Measurements from ENCODE around the gene MAG.

Gene MAG

DNA sequence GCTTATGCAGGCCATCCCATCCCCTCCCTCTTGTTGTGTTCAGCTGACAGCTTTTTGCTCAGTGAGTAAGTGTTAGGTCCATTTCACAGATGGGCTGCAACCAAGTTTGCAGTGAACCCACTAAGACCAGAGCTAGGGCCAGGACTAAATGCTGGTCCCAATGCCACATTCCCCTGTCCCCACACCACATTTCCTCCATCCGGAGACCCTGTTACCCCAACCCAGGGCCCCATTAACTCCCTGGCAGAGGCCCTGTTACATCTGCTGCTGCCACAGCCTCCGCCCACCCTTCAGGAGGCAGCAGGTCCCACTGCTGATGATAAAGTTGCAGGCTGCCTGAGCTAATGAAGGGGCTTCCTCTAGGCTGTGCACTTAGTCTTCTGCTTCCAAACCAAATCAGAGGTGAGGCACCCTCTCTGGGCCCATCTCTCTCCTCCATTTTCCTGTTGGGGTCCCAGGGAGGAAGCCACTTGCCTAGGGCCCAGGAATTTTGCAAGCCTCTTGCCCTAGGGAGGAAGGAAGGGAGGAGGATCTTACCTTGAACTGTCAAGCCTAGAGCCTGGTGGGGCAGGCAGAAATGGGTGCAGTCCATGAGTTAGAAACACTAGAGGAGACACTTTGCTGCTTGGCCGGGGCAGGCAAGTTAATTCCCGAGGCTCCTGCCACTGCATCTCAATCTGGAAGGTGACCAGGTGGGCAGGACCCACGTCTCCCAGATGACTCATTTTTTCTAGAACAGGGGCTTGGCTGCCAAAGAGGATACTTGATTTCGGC lies 26.6 kb upstream of the MAG start:
- no peak for DNase-seq

DNA sequence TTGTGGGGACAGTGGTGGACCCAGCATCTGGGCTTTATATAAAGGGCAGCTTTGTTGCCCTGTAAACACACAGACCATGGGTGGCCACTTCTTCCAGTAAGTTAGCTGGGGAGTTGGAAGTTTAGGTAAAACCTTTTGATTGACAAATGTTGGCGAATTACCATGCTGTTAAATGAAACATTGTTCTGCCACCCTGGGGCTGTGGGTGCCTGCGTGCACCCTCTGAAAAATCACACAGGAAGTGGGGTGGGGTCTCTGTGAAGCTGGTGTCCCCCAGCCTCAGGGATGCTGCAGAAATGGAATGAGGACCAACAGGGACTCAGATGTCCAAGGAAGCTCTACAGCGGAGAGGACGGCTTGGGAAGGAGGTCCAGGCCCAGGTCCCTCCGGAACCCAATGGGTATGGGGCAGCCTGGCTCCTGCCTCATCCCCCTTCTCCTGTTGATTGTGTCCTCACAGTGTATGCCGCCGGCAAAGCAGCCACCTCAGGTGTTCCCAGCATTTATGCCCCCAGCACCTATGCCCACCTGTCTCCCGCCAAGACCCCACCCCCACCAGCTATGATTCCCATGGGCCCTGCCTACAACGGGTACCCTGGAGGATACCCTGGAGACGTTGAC lies 26.0 kb upstream of the MAG start:
- no peak for DNase-seq

- peak; percentile 68 for DNase-seq
These were observed 25.2 kb upstream of the MAG start for GRCh38 chr19:35266520-35267352.

GRCh38 chr19:35267353-35267817 lies 24.6 kb upstream of the MAG start:
- peak; percentile 76 for DNase-seq

GRCh38 chr19:35267818-35268535 lies 24.0 kb upstream of the MAG start:
- DNase-seq, result peak; percentile 92

DNA sequence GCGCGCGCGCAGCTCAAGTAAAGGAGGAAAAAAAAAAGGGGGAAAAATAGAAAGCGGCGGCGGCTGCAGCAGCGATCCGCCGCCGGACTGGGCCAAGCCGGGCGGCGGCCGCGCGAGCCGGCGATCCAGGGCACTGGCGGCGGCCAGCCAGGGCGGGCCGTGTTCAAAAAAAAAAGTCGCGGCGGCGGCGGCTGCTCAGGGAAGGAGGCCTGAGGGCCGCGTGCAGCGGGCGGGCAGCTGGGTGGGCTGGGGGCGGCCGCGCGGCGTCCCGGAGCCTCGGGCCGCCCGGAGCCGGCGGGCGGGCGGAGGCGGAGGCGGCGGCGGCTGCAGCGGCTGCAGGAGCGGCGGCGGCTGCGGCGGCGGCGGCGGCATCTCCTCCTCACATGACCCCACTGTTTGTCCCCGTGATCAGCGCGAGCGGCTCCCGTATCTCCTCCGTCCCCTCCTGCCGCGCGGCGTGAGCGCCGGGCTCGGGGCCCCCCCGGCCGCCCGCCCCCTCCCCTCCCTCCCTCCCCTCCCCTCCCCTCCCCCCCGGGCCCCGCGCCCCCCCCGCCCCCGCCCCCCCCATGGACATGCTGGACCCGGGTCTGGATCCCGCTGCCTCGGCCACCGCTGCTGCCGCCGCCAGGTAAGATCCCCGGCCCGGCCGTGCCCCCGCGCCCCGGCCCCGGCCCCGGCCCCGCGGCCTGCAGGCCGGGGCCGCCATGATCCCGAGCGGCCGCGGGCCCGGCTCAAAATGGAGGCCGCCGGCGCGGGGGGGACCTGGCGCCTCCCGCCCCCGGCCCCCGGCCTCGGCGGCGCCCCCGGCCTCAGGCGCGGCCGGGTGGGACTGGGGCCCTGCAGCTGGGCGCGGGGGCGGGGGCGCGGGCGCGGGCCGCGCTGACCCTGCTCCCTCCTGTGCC lies 23.2 kb upstream of the MAG start, which contains the start of gene USF2:
TSS of gene USF2 (plus strand) at position 427 of the 902 bp plus-strand sequence. CDS start at position 567, 140 bp downstream.
- DNase-seq, result peak; percentile 94

DNA sequence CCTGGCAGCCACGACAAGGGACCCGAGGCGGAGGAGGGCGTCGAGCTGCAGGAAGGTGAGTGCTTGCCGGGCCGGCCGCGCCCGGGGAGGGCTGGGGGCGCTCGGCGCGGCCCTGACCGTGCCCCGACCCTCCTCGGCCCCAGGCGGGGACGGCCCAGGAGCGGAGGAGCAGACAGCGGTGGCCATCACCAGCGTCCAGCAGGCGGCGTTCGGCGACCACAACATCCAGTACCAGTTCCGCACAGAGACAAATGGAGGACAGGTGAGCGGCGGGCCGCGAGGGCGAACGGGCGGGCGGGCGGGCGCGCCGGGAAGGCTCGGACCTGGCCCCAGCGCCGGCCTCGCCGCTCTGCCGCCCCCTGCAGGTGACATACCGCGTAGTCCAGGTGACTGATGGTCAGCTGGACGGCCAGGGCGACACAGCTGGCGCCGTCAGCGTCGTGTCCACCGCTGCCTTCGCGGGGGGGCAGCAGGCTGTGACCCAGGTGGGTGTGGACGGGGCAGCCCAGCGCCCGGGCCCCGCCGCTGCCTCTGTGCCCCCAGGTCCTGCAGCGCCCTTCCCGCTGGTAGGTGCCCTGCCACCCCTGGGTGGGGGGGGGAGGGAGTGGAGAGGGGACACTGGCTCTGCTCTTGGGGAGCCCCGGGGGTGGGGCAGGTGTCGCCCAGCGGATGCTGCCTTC lies 22.4 kb upstream of the MAG start:
- DNase-seq, result peak; percentile 96

DNA sequence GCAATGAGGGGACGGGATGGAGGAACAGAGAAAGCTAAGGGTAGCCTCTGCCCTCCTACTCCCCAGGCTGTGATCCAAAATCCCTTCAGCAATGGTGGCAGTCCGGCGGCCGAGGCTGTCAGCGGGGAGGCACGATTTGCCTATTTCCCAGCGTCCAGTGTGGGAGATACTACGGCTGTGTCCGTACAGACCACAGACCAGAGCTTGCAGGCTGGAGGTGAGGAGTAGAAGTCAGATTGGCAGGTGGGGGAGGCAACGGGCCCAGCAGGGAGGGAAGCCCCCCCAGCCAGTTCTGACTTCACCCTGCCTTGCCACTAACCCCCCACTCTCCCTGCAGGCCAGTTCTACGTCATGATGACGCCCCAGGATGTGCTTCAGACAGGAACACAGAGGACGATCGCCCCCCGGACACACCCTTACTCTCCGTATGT lies 21.6 kb upstream of the MAG start:
- DNase-seq, result no peak

- no peak for DNase-seq
These were observed 20.4 kb upstream of the MAG start for GRCh38 chr19:35271546-35271945.

GRCh38 chr19:35272122-35272719 lies 19.7 kb upstream of the MAG start:
- DNase-seq, result no peak

GRCh38 chr19:35272954-35273649 lies 18.9 kb upstream of the MAG start:
- DNase-seq, result no peak

DNA sequence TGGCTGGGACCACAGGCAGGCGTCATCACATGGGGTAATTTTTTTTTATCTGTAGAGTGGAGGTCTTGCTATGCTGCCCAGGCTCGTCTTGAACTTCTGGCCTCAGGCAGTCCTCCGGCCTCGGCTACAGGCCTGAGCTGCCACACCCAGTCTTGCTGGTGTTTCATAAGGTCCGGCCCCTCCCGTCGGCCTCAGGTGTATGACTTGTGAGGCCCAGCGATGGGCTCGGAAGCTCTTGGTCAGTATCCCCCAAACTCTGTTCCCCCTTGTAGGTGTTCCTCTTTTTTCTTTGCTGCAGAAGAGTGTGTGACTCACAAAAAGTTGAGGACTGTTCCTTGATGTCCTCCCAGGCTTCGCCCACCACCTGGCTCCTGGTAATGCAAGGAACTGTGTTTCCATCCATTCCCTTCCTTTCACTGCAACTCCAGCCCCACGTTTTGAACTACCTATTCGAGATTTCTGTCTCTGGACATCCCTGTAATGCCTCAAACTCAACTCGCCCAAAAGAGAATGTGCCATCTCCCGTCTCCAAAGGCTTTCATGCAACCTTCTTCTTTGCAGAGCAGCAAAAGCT lies 18.2 kb upstream of the MAG start:
- DNase-seq, result no peak

- no peak for DNase-seq
These were observed 17.6 kb upstream of the MAG start for GRCh38 chr19:35274323-35274722.

- no peak for DNase-seq
These were observed 15.2 kb upstream of the MAG start for GRCh38 chr19:35276706-35277281.

GRCh38 chr19:35278578-35279284 lies 13.2 kb upstream of the MAG start:
- no peak for DNase-seq

GRCh38 chr19:35279374-35279773 lies 12.6 kb upstream of the MAG start:
- no peak for DNase-seq

GRCh38 chr19:35279985-35280821 lies 11.8 kb upstream of the MAG start:
- peak; percentile 39 for DNase-seq

DNA sequence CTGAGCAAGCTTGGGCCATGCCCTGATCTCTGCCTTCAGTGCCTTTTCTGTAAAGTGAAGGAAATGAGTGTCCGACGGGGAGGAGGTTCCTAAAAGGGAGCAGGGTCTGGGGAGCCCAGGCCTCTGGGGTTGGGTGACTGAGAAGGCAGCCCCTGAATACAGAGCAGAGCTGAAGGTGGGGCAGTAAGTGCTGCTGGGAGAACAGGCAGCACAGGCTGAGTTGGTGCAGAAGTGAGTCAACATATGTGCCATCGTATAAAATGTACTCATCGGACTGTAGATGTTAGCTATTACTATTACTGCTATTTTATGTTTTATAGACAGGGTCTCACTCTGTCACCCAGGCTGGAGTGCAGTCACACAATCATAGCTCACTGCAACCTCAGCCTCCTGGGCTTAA lies 10.7 kb upstream of the MAG start:
- DNase-seq, result no peak
